Measurements from ENCODE around the gene EFEMP1.

EFEMP1 gene

DNA sequence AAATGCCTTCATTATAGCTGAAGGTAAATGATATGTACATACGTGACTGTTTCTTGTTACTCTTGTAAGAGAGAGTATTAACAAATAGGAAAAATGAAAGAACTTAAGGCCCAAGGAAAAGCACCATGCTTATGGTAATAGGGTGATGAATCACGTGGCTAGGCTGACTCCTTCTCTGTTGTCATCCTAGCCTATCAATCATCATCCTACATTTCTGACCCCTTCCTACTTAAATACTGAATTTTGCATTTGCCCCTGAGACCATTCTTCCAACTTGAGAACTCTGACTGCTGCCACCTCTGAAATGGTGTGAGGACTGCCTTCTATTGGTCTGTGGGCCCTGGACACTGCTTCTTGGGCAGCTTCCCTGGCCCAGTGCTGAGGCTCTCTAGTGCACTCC, 28.9 kb downstream of the EFEMP1 start:
- no peak for DNase-seq

DNA sequence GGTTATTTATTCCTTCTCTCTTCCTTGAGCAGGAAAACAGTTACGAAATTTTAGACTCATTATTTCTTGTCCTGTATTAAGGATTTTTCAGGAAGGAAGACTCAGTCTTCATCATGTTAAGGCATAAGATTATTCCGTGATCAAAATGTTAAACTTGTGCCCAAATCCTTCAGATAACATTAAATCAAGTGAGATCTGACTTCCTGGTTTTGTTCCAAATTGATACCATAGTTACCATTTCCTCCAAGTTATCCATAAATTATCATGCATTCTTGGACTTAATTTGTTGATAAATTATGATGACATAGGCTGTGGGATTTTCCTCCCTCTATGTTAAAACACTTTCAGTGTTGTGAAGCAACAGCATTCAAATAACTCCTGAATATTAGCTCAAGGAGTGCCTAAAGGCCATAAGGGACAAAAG, 31.9 kb downstream of the EFEMP1 start:
- DNase-seq, result no peak

DNA sequence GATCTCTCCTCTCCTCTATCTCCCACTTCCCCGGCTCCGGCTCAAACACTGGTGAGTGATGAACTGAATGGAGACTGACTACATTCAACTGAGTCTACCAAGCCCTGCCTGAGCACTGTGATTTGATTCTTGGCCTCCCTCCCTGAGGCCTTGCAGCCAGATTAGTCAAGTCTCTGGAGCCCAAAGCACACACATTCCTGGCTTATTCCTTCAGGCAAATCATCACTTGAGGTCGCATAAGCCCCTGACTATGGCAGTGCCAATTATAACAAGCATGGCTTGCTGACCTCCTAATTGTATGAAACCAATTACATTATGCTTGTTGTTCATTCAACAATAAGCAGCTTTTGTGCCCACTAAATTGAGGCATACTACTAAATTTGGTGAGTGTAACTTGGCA, 34.6 kb downstream of the EFEMP1 start:
- DNase-seq, result no peak

DNA sequence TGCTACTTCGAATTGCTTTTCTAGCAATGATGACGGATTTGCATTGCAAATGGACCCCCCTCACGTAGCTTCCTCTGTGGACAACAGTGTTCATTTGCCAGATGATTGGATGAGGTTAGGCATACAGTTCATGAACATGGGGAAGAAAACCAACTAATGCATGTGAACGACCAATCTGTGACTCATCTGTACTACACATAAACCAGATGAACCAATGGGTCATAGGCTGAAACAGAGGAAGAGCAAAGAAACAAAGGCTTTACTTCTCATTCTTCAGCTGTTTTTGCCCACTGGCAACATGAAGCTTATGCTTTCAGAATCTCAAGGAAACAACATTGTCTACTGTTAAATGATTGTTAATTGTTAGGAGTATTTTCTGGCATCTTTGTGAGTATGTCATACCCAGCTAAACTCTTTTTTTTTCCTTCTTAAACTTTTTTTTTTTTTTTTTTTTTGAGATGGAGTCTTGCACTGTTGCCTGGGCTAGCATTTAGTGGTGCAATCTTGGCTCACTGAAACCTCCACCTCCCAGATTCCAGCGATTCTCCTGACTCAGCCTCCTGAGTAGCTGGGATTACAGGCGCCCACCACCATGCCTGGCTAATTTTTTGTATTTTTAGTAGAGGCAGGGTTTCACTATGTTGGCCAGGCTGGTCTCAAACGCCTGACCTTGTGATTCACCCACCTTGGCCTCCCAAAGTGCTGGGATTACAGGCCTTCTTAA, 35.5 kb downstream of the EFEMP1 start:
- DNase-seq, result no peak

DNA sequence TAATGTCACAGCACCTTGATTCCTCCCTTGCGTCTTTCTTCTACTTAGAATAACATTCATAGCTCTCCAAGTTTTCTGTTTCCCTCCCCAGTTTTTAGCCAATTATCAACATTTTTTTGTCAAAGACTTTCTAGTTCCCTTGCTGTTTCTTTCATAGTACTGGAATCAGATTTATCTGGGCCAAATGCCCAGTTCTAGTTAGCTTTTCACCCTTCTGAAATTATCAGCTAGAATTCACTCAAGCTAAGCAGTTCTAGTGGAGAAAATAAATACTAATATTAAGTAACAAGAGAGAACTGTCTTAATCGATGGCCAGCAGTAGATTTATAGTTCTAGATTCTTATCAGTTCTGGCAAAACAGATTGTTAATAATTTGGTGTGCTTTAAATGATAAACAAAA, 36.2 kb downstream of the EFEMP1 start:
- no peak for DNase-seq

DNA sequence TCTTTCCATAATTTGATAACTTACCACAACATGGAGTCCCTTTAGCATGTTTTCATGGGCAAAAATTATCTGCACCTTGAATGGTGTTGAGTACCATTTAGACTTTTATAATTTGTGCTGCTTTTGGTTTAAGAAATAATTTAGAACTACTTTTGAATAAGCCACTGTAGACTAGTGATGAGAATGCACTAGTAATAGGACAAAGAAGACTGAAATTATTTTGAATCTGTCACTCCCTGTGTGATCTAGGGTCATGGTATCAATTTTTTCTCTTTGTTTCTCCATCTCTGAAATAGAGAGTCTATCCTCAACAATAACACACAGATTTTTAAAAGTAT, 37.7 kb downstream of the EFEMP1 start:
- DNase-seq, result no peak

DNA sequence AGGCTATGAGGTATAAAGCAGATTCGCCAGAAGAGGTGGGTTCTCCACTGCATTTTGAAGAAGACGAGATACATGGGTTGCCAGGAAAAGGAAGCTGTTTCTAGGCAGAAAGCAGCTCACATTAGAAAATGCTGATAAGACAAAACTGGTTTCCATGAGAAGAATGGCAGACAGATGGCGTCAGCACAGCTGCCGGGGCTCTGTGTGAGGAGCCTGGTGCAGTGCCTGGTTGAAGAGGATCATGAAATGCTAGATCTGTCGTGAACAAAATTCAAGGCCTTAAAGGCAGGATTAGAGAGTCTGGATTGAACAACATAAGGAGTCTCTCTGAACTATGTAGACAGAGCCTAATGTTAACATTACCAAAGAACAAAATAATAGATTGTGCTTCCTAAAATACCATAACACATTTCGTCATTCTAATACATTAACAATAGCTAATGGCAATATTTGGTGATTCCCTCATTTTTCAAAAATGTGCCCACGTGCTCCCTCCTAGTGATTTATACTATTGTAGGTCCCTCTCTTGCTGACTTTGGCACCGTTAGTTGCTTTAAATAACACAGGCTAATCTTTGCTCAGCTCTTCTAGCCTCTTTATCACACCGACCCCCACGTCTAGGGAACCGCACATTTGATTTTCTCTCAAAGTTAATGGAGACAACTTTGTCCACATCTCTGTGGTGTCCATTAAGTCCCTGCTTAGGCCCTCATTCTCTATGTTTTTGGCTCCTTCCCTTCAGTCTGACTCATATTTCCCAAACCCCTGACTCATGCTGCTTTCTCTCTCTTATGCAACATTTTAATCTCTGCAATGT, 38.2 kb downstream of the EFEMP1 start:
- no peak for DNase-seq

DNA sequence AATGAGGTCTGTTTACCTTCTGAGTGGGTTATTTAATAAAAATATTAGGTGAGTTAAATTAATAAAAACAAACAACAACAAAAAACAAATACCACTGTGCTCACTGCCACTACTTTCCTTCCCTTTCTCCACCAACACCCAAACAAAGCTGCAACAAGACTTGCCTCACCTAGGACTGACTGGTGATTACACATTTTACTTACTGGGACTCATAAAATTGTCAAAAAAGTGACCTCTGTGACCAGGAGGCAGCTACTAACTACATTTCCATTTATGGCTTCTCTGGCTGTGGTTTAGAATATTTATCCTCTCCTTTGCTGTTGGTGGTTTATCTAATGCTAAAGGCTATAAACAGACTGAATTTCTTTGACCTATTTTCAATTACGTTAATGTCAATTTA, 39.8 kb downstream of the EFEMP1 start:
- DNase-seq, result no peak

DNA sequence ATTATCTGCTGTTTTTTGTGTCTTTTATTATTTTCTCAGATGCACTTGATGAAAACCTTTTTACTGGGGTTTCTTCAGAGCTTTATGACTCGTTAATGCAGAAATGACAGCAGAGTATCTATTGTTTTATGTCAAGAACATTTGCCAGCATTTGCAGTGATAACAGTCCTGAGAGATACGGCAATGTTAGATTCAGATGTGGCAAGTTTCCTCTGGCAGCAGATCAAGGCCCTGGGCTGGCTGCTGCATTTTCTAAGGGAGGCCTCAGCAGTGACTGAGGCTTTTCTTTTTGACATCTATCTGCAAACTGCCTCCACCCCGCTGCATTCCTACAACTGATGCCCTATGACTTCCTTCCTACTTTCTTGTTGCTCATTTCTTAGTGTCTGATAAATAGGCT, 40.2 kb downstream of the EFEMP1 start:
- DNase-seq, result no peak

DNA sequence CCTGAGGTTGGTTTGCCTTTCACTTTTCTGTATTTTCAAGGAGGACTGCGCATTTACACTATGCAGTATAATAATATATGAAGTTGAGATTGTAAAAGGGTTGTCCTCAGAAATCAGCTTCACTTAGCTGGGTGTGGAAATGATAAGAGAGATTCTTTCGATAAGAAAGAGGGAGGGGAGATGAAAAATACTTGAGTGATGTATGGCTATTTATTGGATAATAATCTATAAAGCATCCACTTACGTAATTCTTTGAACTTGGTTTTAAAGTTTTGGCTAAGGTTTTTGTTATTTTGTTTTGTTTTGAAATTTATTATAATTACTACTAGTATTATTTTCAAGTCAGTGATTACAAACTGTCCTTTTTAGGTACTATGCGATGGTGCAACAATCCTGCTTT, 40.6 kb downstream of the EFEMP1 start:
- no peak for DNase-seq

DNA sequence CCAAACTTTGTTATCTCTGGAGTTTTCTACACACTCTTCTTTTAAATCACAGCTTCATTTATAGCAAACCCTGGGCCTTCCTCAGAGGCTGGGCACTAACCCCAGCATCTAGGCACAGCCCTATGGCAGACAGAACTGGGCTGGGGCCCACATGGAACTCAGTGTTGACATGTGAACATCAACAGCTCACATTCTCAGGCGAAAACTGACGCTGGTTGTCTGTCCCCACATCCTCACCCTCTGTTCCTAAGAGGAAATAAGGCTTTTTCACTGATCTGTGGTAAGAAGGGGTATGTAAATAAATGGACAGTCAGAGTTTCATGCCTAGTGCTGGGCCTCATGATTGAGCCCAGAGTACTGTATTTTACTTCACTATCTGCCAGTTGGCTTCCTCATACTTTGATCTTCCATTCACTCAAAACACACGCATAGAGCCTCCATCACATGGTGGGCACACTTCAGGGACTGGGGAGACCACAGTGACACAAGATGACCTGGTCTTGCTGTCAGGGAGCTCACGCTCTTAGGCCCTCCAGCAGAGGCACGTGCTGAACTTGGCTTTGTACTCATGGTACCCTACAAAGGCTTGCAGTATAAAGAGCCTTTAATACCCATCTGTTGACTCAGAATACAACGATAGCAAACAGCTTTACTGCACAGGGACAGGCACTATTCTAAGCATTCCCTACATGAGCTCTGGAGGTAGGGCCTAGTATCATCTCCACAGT, 43.0 kb downstream of the EFEMP1 start:
- no peak for DNase-seq

DNA sequence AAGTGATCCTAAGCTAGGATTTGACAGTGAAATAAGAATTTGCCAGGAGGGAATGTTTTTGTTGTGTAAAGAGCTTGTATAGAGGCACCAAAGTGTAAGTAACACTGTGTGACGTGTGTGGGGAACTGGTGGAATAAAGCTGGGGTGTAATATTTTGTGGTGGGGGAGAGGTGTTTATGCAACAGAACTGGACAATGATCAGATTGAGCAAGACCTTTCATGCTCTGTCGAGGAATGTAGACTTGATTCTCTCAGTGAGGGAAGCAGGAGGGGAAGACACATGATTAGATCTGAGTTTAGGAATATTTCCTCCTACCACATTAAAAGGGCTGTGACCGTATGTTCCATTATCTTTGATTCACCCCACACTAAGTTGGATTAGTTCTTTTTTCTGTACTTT, 43.6 kb downstream of the EFEMP1 start:
- DNase-seq, result no peak

DNA sequence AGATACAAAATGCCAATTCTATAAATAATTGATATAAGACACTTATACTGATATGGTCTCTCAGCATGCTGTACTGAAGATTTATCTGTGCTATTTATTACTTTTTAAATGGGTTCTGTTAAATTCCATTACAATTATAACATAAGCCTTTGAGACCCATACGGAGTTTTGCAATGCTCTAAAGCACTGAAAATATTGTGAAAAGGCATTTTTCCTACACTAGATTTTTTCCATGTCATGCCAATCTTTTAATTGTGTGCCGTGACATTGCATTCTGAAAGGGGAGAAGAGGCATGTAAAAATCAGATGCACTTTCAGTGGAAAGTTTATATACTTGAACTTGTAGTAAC, 46.5 kb downstream of the EFEMP1 start:
- DNase-seq, result no peak

DNA sequence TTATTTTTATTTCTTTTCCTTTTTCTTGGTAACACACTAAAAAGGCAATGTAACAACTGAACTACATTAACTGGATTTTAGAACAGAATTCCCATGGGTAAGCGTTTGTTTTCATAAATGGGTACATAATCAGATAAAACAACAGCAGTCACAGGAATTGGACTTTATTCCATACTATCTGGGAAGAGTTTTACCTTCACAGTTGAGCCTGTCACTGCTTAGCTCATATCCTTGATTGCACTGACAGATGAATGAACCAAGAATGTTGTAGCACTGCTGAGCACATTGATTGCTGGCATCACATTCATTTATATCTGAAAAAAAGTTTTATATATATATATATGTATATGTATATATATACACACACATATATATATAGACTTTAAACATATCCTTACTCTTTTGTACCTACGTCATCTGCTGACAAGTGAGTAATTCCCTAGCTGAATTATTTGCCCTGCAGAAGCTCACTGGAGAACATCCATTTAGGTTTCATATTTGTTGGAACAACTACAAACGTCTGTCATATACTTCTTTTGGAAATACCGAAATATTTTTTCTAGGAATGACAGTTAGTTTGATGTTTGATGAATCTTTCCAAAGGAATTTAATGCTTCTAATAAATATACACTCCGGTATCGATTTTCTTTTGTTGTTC, 47.0 kb downstream of the EFEMP1 start:
- DNase-seq, result no peak

DNA sequence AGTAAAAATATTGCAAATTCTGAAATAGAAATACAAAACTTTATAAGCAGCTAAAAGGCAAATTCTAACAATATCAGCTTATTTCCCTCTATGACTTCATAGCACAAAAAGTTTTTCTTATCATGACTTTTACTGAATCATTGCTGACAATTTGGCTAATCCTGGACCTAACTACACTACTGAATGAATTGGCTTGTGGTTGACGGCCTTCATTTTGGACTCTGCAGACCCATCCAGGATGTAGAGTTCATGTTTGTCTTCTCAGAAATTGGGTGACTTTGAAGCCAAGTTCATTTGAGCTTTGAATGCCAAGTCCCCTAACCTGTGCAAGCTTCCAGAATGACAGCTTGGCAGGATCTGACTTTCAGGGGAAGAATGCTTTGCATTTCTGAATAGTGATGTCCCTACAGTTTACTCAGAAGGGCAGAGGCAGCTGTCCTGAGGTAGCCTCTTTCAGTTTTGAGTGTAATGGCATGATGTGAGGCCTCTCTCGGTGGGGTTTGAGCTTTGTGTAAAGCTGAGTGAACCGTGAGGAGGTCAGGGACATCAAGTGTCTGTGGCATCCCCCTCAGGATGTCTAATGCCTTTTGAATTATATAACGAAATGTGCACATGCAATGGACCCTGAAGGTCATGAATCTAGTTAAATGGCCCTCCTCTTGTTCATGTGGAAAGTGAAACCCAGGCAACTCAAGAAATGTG, 48.0 kb downstream of the EFEMP1 start:
- no peak for DNase-seq

DNA sequence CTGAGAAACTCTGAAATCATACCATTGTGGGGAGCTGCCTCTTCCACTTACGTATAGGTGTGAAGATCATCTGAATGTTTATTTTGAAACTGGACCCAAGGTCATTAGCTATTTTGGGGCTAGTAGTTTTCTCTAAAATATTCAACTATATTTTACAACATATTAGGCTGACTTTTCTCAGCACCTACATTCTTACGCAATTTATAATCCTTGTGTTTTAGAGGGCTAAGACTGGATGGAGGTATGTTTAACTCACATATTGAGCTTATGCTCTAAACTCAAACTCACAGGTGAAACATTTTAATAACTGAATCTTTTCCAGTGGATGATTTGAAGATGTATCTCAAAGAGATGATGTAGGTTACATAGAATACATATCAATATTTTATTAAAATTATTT, 49.2 kb downstream of the EFEMP1 start:
- DNase-seq, result no peak

DNA sequence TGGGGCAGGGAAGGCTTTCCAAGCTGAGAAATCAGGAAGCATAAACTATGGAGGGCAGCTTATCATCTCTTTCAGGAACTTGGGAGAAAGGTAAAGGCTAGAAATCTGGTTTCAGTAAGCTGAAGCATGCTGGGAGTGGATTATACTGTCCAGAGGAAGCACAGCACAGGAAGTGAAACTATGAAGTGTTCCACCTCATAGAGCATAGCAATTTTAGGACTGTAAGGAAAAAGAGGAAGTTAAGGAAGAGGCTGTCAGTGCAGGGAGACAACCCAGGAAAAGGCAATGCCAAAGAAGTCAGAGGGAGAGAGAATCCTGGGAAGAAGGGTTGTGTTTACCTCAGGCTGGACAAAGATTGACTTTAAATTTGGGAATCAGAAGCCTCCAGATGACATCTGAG, 51.9 kb downstream of the EFEMP1 start:
- DNase-seq, result no peak

DNA sequence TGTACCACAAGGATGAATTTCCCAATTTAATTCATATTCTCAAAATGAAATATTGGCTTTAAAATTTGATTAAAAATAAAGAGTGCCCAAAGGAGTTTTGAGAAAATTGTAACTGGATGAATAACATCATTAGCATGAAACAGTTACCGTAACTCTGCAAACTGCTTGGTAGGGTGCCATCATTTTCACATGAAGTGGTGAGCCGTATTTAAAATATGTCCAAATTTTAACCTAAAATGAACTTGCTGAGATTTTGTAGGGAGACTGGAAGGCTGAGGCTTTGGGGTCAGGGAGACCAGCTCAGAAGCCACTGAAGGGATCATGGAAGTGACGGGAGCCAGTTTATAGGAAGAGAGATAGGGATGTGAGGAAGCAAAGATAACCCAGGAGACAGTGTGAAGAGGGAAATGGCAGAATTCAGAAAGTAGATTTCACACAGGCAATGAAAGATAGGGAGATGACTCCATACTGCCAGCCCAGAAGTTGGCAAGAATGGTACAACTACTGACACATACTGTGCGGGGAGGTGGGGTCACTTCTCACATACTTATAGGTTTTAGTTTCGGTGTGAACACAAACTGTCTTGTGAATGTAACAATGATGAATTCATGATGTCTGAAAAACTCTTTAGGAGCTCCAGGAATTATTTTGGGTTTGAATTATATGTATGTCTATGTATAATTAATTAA, 53.8 kb downstream of the EFEMP1 start:
- no peak for DNase-seq

DNA sequence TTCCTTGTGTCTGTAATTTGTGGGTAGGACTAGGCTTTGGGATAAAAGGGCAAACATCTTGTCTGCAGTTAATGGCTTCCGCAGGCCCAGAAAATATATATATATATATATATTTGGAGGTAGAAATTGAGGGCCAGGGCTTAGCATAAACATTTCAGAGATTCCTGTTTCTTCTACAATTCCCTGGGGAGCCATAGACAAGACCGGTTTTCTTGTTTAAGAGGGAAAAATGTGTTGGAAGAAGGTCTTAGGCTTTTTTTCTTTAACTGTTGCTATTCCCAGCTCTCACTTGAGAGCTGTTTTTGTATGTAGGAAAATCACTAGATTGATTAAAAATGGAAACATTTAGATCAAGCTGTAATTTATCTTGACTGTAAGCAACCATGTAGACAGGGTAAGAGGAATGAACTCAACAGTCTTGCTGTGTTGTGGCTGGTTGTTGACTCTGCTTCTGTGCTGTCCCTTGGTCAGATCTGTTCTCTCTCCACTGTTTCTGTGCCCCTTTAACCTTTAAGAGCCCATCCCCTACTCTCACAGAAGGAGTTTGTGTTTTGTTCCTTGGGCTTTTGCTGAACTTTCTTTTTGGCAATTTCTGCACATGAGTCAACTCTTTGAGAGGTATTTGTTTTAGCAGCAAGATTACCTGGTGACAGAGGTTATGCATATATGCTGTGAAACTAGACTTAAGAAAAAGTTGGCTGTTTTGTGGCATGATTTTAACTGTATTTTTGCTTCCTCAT, 58.3 kb downstream of the EFEMP1 start:
- no peak for DNase-seq

DNA sequence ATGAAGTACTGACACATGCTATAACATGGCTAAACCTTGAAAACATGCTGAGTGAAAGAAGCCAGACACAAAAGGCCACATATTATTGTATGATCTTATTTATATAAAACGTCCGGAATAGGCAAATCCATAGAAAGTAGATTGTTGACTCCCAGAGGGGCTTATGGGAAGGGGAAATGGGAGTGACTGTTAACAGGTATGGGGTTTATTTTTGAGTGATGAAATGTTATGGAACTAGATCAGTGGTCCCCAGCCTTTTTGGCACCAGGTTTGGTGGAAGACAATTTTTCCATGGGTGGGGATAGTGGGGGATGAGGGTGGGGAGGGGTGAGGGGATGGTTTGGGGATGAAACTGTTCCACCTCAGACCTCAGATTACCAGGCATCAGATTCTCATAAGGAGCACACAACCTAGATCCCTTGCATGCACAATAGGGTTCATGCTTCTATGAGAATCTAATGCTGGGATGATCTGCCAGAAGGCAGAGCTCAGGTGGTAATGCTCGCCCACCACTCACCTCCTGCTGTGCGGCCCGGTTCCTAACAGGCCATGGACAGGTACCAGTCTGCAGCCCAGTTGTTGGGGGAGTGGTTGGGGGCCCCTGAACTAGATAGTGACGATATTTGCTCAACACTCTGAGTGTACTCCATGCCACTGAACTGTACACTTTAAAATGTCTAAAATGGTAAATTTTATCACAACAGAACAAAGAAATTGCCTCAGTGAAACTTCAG, 59.1 kb downstream of the EFEMP1 start:
- no peak for DNase-seq
